HL-60/S4 treated with retinoic acid at 250 ng/mL for 4 days and 3 days (cell line): Measurements from ENCODE around the gene GRID1.

Experiments
- in situ Hi-C: fragments of 300-500 bp; cut with MboI; formaldehyde crosslinking; loops from 2 replicates; pipeline ENCODE4 v1.7.0; 2022; ENCODE audit warnings: low sequenced_read_pairs

The GRID1 gene

DNA sequence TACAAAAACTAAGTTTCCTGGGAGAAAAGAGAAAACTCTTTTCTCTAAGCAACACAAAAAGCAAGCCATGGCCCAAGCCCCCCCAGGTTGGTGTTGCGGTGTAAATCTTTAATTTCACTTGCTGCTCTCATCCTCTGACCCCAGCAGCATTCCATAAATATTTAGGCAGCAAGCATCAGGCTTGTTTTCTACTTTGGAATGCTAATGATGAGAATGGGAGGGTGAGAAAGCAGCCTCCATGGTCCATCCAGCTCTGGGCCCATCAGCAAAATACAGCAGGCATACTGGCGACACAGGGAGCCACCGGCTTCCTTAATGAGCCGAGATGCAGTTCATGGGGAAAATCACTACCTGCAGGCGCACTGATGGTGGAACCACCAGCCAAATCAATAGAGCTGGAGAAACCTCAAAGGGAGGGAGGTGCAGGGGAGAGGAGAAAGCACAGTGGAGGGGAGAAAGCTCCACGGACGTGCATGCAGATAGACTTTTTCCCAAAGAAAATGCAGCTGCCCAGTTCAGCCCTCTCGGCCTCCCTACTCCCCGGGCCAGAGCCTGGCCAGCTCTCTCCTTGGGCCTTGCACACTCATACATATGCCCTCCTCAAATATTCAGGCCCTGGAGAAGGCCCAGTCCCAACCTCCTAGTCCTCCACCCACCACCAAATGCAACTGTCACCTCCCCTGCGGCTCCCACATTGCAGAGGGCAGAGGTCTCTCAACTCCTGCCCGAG, 131.9 kb downstream of the GRID1 start:
- in situ Hi-C loops, result no loop called here

- in situ Hi-C loops, result no loop called here
Measured at GRCh38 chr10:86234107-86234506, 132.5 kb downstream of the GRID1 start.

DNA sequence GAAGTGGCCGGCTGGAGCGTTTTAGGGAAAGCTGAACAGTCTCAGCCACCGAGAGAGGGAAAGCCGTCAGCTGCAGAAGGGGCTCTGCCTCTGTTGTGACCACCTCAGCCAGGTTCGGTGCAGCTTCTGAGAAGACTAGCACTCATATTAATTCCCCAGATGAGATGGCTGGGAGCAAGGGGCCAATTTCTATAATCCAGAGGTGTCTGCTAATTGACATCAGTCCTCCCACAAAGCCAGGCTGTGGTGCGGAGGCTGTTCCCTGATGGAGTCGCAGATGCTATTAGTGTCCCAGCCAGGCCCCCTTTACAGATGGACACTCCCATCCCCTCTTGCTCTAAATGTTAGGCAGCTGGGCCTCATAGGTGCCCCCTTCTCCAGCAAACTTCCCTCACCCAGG, 133.5 kb downstream of the GRID1 start:
- in situ Hi-C loops, result no loop called here

- in situ Hi-C loops, result no loop called here
Measured at GRCh38 chr10:86232644-86233043, 134.0 kb downstream of the GRID1 start.

DNA sequence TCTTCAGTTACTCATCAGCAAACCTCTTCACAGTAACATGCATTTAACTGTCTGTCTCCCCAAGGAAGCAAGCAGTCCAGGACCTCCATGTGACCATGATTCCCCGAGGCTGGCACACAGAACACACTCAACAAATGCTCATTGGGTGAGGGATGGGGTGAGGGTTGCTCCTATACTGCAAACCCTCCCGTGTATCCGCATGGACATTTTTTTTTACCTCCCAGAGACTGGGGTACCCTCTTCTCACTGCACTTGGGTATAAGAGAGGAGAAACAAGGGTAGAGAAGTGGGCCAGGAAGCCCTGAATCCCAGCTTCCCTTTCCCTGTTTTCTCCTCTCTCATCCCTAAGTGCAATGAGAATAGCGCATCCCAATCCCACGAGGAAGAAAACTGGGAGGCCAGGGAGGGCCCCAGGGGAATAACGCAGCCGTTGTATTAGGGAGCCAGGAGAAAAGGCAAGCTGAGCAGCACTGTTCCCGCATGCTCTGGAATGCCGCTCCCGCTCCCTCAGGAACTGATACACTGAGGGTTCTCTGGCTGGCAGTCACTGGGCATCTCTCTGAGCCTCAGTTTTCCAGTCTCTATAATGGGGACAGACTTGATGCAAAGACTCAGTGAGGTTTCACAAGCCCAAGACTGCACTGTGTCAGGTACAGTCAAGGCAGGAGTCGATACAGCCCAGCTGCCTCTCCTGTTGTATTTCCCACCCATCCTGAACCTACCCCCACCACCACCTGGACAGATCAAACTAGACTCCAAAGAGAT, 134.6 kb downstream of the GRID1 start:
- in situ Hi-C loops, result no loop called here

DNA sequence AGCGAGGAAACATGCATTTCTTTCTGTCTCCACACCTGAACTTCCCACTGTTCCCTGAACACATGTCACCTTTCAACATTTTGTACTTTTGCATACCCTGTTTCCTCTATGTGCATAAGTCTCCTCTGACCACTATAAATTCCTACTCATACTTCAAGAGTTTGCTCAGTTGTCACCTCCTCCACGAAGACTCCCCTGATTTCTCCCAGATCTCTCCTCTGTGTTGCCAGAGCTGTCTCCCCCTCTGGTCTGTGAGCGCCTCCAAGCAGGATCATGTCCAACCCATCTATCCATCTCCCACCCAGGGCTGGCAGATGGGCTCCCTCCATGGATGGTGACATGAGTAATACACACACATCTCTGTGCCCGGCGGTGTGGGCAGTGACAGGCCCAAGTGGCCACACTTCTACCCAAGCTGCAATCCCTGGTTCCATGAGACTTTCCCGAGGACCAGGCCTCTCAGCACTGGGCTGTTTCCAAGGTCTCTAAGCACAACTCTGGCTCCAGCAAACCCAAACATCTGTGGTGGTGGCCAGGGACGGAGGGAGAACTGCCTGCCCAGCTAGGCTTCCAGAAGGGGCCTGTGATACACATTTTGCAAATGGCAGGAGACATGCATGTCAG, 135.9 kb downstream of the GRID1 start:
- in situ Hi-C loops, result no loop called here

GRCh38 chr10:86229811-86230556, 136.6 kb downstream of the GRID1 start:
- in situ Hi-C loops, result no loop called here

GRCh38 chr10:86229376-86229775, 137.2 kb downstream of the GRID1 start:
- in situ Hi-C loops, result no loop called here

- in situ Hi-C loops, result no loop called here
Measured at GRCh38 chr10:86227501-86228258, 138.9 kb downstream of the GRID1 start.

GRCh38 chr10:86226781-86227201, 139.8 kb downstream of the GRID1 start:
- in situ Hi-C loops, result no loop called here

- in situ Hi-C loops, result no loop called here
Measured at GRCh38 chr10:86226016-86226415, 140.6 kb downstream of the GRID1 start.

DNA sequence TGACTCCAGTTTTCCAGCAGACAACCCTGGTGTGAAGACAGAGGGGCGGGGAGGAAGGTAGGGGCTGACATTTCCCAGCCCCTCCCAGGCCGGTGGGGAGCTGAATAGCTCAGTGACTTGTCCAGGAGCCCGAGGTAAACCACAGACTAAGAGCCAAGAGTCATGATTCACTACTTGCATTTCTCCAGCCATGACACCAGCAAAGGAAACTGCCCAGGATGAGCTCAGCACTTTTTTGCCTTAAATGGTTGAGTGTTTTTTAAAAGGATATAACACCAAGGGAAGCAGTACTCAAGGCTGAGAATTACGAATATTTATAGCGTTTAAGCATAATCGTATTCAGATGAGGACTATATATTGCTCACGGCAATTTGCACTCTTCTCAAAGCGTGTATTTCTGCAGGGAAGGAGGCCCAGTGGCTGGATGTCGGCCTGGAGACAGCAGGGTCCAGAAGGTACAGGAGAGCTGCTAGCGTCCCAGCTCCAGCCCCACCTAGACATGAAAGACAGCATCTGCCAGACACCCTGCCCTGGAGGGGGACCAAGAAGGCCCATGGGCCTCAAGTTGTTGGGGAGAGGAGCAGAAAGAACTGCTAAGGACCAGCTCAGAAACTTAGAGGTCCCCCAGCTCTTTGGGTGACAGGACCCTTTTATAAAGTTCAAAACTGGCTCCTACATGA, 141.4 kb downstream of the GRID1 start:
- in situ Hi-C loops, result no loop called here

DNA sequence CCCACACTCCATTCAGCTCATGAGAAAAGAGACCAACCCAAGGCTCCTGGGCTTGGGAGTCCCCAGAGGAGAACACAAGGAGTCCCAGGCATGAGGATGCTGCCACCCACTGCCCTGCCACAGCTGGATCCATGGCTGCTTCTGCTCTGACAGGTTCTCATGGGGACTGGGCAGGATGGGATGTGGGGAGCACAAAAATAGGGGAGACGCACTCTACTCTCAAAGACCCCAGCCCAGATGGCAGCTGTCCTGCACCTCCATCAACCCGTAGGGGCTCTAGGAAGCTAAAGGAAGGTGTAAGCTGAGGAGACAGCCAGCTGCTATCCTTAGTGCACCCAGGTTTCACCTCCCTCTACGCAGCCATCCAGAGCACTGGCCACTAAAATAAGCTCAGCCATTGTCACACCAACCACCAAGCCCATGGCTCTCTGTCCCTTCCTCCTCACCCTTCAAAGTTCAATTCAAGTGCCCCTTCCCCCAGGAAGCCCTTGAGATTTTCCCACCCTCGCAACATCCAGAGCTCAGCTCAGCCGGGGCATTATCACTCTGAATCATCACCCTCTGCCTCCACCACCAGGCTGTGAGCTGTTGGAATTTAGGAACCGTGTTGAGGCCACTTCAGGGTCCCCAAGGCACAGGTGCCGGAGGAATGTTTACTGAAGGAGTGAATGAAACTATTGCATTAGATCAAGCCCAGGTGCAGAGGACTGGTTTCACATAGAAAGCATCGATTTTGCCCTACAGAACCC, 142.1 kb downstream of the GRID1 start:
- in situ Hi-C loops, result no loop called here

- in situ Hi-C loops, result no loop called here
Measured at GRCh38 chr10:86223256-86223655, 143.3 kb downstream of the GRID1 start.

DNA sequence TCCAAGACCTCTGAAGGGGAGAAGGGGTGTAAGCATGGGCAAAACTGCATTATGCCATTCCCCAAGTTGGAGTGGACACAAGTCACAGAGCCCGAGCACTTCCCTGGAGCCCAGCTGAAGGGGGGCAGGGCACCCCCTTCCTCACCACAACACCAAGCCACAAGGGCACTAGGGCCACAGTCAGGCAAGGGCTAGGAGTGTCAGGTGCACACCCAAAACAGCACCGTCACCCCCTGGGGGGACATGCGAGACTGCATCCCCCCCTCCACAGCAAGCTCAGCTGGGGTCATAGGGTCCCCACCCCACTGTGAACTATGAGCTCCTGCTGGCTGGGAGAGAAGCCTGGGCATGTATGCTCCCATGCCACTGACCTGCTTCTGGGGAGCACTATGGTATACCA, 143.9 kb downstream of the GRID1 start:
- in situ Hi-C loops, result no loop called here

GRCh38 chr10:86222336-86222650, 144.3 kb downstream of the GRID1 start:
- in situ Hi-C loops, result no loop called here

DNA sequence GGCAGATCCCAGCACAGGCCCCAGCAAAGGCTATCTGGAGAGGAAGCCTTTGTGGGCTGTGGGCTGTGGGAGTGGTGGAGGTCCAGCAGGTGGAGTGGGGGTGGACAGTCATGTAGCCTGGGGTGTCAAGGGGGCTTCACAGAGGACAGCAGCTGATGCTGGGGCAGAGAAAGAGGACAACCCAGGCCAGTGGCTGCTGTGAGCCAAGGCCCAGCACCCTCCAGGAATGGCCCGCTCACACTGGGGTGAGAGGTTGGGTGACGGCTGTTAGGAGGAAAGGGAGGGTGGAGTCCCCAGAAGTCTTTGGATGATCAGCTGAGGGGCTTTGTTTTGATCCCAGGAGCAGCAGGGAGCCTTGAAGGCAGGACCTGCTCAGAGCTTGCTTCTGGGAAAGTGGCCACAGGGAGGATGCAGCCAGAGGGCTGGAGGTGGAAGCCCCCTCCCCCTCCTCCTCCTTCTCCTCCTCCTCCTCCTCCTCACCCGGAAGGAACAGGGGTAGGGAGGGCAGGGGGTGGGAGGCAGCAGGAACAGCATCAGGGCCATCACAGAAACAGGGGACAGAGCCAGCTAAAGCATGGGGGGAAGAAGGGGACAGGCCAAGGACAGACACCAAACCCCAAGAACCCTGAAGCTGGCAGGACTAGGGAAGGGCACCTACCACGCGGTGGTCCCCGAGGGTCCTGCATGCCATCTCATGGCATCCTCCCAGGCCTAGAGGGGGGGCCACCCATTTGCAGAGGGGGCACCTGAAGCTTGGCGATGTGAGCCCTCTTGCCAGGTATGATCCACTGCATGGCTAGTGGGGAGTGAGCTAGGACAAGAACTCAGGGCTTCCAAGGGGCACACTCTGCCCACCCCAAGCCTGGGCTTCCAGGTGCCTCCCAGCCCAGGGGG, 144.9 kb downstream of the GRID1 start:
- in situ Hi-C loops, result no loop called here

GRCh38 chr10:86220626-86221025, 146.0 kb downstream of the GRID1 start:
- in situ Hi-C loops, result no loop called here
